GM23248 (cell line): ENCODE measurements around the gene ITPRIP.

Experiments used
- EZH2 ChIP-seq: fragments of 200-600 bp; sonication (generic); IDR thresholded peaks from 2 replicates; pipeline ENCODE4 v1.6.1; 2018; ENCODE audit warnings: antibody characterized with exemption, mild to moderate bottlenecking; ENCODE audit not compliant: insufficient read depth, poor library complexity, severe bottlenecking
- EZH2phosphoT487 ChIP-seq: fragments of 200-600 bp; sonication (generic); IDR thresholded peaks from 2 replicates; pipeline ENCODE4 v1.6.1; 2018; ENCODE audit warnings: antibody characterized with exemption, moderate library complexity, mild to moderate bottlenecking, low read depth; ENCODE audit not compliant: insufficient read depth

DNA sequence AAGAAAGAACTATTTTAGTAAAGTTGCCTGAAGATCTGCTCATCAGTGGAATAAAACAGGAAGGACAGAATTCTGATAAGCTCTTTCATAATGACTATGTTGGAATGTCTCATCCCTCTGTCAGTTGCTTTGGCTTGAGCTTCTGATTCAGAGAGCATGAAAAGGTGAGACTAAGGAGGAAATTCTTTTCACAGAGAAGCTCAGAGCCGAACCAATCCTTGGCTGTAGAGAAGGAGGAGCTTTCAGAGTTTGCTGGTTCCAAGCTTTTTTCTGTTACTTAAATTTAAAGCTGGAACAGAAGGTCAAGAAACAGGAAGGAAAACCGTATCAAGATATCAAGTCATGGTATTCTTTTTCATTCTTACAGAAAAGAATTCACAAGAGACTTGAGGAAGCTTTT, 45.3 kb downstream of the ITPRIP start:
- TF ChIP-seq EZH2 (no peak), EZH2phosphoT487 (no peak)
